WTC11 (cell line): ENCODE measurements around the gene DENND2C. TPM values are rescaled to one million over a fixed set of nuclear protein-coding genes. Genes with fewer than 3 reads are reported as not detected.

ENCODE experiments used
- ATAC-seq: fragments of 200-7000 bp; cut with Tn5 transposase; 2 replicates; pipeline ENCODE4 v1.10.0; 2021; ENCODE audit warnings: mild to moderate bottlenecking, moderate library complexity
- CTCF ChIA-PET: fragments of 300-600 bp; sonication (Branson Sonifier 250); formaldehyde crosslinking; loops from one replicate; lab custom pipeline; 2021; ENCODE audit warnings: antibody characterized with exemption; lab: Charles Lee
- POLR2A ChIA-PET: fragments of 350-600 bp; sonication (Branson Sonifier 250); formaldehyde crosslinking; loops from one replicate; lab custom pipeline; 2021; ENCODE audit warnings: antibody characterized with exemption; lab: Charles Lee
- DNase-seq: peaks from one replicate; pipeline ENCODE4 v3.0.0; 2021; ENCODE audit warnings: low spot score
- H3K27ac Mint-ChIP-seq: 2 replicates; pipeline ENCODE4 v1.8.0; 2021; ENCODE audit warnings: mixed read lengths
- H3K27me3 Mint-ChIP-seq: 2 replicates; pipeline ENCODE4 v1.8.0; 2021; ENCODE audit warnings: low read depth, mild to moderate bottlenecking, moderate library complexity, mixed read lengths
- H3K36me3 Mint-ChIP-seq: 2 replicates; pipeline ENCODE4 v1.8.0; 2021; ENCODE audit warnings: mixed read lengths
- H3K4me1 Mint-ChIP-seq: 2 replicates; pipeline ENCODE4 v1.8.0; 2022; ENCODE audit warnings: mixed read lengths
- H3K4me3 Mint-ChIP-seq: 2 replicates; pipeline ENCODE4 v1.8.0; 2021; ENCODE audit warnings: mild to moderate bottlenecking, moderate library complexity, mixed read lengths
- H3K9me3 Mint-ChIP-seq: 2 replicates; pipeline ENCODE4 v1.8.0; 2021; ENCODE audit warnings: mixed read lengths
- ATF1 ChIP-seq: sonication (generic); formaldehyde crosslinking; IDR thresholded peaks from 2 replicates; pipeline ENCODE4 v1.8.1; 2023; ENCODE audit warnings: mild to moderate bottlenecking, moderate library complexity, missing genetic modification reagents
- CREM ChIP-seq: sonication (generic); formaldehyde crosslinking; IDR thresholded peaks from 2 replicates; pipeline ENCODE4 v1.8.1; 2022; ENCODE audit warnings: mild to moderate bottlenecking, missing genetic modification reagents, moderate library complexity
- ERG ChIP-seq: fragments of 250-450 bp; sonication (Bioruptor Pico); IDR thresholded peaks from 2 replicates; pipeline ENCODE4 v1.8.0; 2021; ENCODE audit warnings: mild to moderate bottlenecking
- ETV6 ChIP-seq: sonication (generic); formaldehyde crosslinking; IDR thresholded peaks from 2 replicates; pipeline ENCODE4 v1.8.1; 2022; ENCODE audit warnings: mild to moderate bottlenecking, missing genetic modification reagents
- HMGA2 ChIP-seq: fragments of 250-450 bp; sonication (Bioruptor Pico); IDR thresholded peaks from 2 replicates; pipeline ENCODE4 v1.4.0; 2021; ENCODE audit warnings: mild to moderate bottlenecking, moderate library complexity
- JUN ChIP-seq: sonication (generic); formaldehyde crosslinking; IDR thresholded peaks from 2 replicates; pipeline ENCODE4 v1.8.0; 2023; ENCODE audit warnings: mild to moderate bottlenecking, missing genetic modification reagents
- KAT7 ChIP-seq: sonication (generic); formaldehyde crosslinking; IDR thresholded peaks from 2 replicates; pipeline ENCODE4 v1.8.1; 2023; ENCODE audit warnings: missing genetic modification reagents, mild to moderate bottlenecking, borderline replicate concordance
- SOX15 ChIP-seq: fragments of 250-450 bp; sonication (Bioruptor Pico); IDR thresholded peaks from 2 replicates; pipeline ENCODE4 v1.9.0; 2021; ENCODE audit warnings: mild to moderate bottlenecking
- TCF7 ChIP-seq: sonication (generic); formaldehyde crosslinking; IDR thresholded peaks from 2 replicates; pipeline ENCODE4 v1.8.0; 2022; ENCODE audit warnings: mild to moderate bottlenecking, low read depth, missing genetic modification reagents, moderate library complexity
- TEAD1 ChIP-seq: sonication (generic); formaldehyde crosslinking; IDR thresholded peaks from 2 replicates; pipeline ENCODE4 v1.8.0; 2022; ENCODE audit warnings: mild to moderate bottlenecking, missing genetic modification reagents
- ZBTB21 ChIP-seq: sonication (generic); formaldehyde crosslinking; IDR thresholded peaks from 2 replicates; pipeline ENCODE4 v1.8.1; 2023; ENCODE audit warnings: mild to moderate bottlenecking, missing genetic modification reagents, borderline replicate concordance
- ZBTB43 ChIP-seq: sonication (generic); formaldehyde crosslinking; IDR thresholded peaks from 2 replicates; pipeline ENCODE4 v1.8.1; 2023; ENCODE audit warnings: mild to moderate bottlenecking, missing genetic modification reagents
- ZMAT4 ChIP-seq: fragments of 250-450 bp; sonication (Bioruptor Pico); IDR thresholded peaks from 2 replicates; pipeline ENCODE4 v1.9.0; 2021; ENCODE audit warnings: mild to moderate bottlenecking
- ZNF121 ChIP-seq: sonication (generic); formaldehyde crosslinking; IDR thresholded peaks from 2 replicates; pipeline ENCODE4 v1.8.0; 2023; ENCODE audit warnings: missing genetic modification reagents
- ZNF138 ChIP-seq: sonication (generic); formaldehyde crosslinking; conservative IDR thresholded peaks from 2 replicates; pipeline ENCODE4 v1.8.1; 2022; ENCODE audit warnings: mild to moderate bottlenecking, moderate library complexity, missing genetic modification reagents
- ZNF263 ChIP-seq: sonication (generic); formaldehyde crosslinking; IDR thresholded peaks from 2 replicates; pipeline ENCODE4 v1.8.1; 2022; ENCODE audit warnings: low read depth, mild to moderate bottlenecking, moderate library complexity, missing genetic modification reagents
- ZNF416 ChIP-seq: fragments of 250-450 bp; sonication (Bioruptor Pico); IDR thresholded peaks from 2 replicates; pipeline ENCODE4 v1.9.0; 2021; ENCODE audit warnings: mild to moderate bottlenecking, inconsistent platforms
- ZNF671 ChIP-seq: fragments of 250-450 bp; sonication (Bioruptor Pico); IDR thresholded peaks from 2 replicates; pipeline ENCODE4 v1.8.0; 2021; ENCODE audit warnings: mild to moderate bottlenecking
- total RNA-seq: library from RNA; stranded (reverse); gene quantifications from 3 replicates; pipeline ENCODE4 v1.2.3, GENCODE V29; 2021
- TF ChIP-seq, protein P1 (sequence below): sonication (generic); formaldehyde crosslinking; IDR thresholded peaks from 2 replicates; pipeline ENCODE4 v1.8.1; 2023; ENCODE audit warnings: mild to moderate bottlenecking, missing genetic modification reagents, moderate library complexity
- TF ChIP-seq, protein P2 (sequence below): sonication (generic); formaldehyde crosslinking; IDR thresholded peaks from 2 replicates; pipeline ENCODE4 v1.8.0; 2023; ENCODE audit warnings: mild to moderate bottlenecking, missing genetic modification reagents
- TF ChIP-seq, protein P3 (sequence below): sonication (generic); formaldehyde crosslinking; IDR thresholded peaks from 2 replicates; pipeline ENCODE4 v1.8.1; 2023; ENCODE audit warnings: mild to moderate bottlenecking, missing genetic modification reagents, moderate library complexity
- TF ChIP-seq, protein P4 (sequence below): fragments of 250-450 bp; sonication (Bioruptor Pico); IDR thresholded peaks from 2 replicates; pipeline ENCODE4 v1.9.0; 2021; ENCODE audit warnings: mild to moderate bottlenecking, borderline replicate concordance

The DENND2C gene
- total RNA-seq, 1 experiment from 2014 or later = 2.9 TPM

DNA sequence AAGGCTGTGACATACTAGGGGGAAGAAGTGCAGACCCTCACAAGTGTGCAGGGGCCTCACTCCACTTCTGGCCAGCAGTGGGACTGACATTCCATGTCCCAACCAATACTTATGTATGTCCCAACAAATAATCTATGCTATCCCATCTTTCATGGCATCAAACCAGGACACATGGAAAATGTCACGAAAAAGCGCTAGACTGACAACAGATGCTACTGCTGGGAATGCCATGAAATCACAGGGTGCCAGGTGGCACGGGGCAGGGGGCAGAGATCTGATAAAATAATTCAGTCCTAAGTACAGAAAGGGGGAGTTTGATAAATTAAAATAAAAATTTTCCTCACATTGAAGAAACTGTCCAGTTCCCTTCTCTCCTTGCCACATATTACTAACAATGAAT, 60.8 kb downstream of the DENND2C start (continued):
- TF ChIP-seq ZMAT4 (CRISPR knock-in tag) (no peak), TEAD1 (CRISPR knock-in tag) (no peak)

DNA sequence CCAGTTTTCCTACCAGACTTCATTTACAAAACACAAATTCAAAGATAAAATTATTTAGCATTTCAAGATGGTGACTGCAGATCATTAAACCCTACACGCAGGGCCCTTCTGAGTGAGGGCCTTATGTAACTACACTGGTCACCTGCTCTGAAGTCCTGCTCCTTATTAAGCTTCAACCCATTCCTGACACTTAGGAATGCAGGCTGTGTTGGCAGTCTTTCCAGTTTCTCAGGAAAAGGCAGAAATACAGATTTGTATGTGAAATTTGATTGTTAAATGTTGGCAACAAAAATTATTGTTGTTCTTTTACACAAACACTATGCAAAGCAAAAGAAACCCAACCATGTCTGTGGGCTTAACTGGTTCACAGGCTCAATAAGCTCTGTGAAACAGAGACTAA, 62.6 kb downstream of the DENND2C start:
- CTCF ChIA-PET = no interaction called here
- no peak overlapping the region for H3K27ac Mint-ChIP-seq
- H3K27me3 Mint-ChIP-seq = no peaks in the 10 kb centered on the region; the same call in 1 of the 2 replicates
- H3K36me3 Mint-ChIP-seq = no peaks in the 10 kb centered on the region
- TF ChIP-seq, protein P1, sequence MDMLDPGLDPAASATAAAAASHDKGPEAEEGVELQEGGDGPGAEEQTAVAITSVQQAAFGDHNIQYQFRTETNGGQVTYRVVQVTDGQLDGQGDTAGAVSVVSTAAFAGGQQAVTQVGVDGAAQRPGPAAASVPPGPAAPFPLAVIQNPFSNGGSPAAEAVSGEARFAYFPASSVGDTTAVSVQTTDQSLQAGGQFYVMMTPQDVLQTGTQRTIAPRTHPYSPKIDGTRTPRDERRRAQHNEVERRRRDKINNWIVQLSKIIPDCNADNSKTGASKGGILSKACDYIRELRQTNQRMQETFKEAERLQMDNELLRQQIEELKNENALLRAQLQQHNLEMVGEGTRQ (CRISPR knock-in tag) = no peak
- TF ChIP-seq ZNF416 (no peak), ZNF671 (CRISPR knock-in tag) (no peak), TCF7 (no peak), ZNF121 (CRISPR knock-in tag) (no peak), ERG (CRISPR knock-in tag) (no peak), ATF1 (CRISPR knock-in tag) (no peak), ZNF263 (CRISPR knock-in tag) (no peak), ZNF138 (CRISPR knock-in tag) (no peak), HMGA2 (no peak)
- TF ChIP-seq, protein P2, sequence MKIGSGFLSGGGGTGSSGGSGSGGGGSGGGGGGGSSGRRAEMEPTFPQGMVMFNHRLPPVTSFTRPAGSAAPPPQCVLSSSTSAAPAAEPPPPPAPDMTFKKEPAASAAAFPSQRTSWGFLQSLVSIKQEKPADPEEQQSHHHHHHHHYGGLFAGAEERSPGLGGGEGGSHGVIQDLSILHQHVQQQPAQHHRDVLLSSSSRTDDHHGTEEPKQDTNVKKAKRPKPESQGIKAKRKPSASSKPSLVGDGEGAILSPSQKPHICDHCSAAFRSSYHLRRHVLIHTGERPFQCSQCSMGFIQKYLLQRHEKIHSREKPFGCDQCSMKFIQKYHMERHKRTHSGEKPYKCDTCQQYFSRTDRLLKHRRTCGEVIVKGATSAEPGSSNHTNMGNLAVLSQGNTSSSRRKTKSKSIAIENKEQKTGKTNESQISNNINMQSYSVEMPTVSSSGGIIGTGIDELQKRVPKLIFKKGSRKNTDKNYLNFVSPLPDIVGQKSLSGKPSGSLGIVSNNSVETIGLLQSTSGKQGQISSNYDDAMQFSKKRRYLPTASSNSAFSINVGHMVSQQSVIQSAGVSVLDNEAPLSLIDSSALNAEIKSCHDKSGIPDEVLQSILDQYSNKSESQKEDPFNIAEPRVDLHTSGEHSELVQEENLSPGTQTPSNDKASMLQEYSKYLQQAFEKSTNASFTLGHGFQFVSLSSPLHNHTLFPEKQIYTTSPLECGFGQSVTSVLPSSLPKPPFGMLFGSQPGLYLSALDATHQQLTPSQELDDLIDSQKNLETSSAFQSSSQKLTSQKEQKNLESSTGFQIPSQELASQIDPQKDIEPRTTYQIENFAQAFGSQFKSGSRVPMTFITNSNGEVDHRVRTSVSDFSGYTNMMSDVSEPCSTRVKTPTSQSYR = no peak
- TF ChIP-seq, protein P3, sequence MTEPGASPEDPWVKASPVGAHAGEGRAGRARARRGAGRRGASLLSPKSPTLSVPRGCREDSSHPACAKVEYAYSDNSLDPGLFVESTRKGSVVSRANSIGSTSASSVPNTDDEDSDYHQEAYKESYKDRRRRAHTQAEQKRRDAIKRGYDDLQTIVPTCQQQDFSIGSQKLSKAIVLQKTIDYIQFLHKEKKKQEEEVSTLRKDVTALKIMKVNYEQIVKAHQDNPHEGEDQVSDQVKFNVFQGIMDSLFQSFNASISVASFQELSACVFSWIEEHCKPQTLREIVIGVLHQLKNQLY (CRISPR knock-in tag) = no peak
- H3K4me3 Mint-ChIP-seq = no peak overlapping the region
- H3K9me3 Mint-ChIP-seq = no peaks in the 10 kb centered on the region
- POLR2A ChIA-PET = no interaction called here
- H3K4me1 Mint-ChIP-seq = no peaks in the 10 kb centered on the region
- ATAC-seq (no peak), DNase-seq (no peak)

DNA sequence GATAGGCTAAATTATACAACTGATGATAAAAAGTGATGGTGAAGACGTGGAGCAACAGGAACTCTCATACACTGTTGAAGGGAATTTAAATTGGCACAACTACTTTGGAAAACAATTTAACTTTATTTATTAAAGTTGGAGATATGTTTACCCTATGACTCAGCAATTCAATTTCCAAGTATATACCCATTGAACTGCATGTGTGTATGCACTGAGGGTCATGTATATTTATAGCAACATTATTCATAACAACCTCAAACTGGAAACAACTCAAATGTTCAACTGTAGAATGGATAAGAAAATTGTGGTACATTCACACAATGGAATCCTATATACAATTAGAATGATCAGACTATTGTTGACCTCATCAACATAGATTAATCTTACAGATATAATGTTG, 71.9 kb downstream of the DENND2C start:
- CTCF ChIA-PET = no interaction called here
- TF ChIP-seq, protein P4, sequence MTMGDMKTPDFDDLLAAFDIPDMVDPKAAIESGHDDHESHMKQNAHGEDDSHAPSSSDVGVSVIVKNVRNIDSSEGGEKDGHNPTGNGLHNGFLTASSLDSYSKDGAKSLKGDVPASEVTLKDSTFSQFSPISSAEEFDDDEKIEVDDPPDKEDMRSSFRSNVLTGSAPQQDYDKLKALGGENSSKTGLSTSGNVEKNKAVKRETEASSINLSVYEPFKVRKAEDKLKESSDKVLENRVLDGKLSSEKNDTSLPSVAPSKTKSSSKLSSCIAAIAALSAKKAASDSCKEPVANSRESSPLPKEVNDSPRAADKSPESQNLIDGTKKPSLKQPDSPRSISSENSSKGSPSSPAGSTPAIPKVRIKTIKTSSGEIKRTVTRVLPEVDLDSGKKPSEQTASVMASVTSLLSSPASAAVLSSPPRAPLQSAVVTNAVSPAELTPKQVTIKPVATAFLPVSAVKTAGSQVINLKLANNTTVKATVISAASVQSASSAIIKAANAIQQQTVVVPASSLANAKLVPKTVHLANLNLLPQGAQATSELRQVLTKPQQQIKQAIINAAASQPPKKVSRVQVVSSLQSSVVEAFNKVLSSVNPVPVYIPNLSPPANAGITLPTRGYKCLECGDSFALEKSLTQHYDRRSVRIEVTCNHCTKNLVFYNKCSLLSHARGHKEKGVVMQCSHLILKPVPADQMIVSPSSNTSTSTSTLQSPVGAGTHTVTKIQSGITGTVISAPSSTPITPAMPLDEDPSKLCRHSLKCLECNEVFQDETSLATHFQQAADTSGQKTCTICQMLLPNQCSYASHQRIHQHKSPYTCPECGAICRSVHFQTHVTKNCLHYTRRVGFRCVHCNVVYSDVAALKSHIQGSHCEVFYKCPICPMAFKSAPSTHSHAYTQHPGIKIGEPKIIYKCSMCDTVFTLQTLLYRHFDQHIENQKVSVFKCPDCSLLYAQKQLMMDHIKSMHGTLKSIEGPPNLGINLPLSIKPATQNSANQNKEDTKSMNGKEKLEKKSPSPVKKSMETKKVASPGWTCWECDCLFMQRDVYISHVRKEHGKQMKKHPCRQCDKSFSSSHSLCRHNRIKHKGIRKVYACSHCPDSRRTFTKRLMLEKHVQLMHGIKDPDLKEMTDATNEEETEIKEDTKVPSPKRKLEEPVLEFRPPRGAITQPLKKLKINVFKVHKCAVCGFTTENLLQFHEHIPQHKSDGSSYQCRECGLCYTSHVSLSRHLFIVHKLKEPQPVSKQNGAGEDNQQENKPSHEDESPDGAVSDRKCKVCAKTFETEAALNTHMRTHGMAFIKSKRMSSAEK (CRISPR knock-in tag) = no peak
- no peak for TF ChIP-seq ZNF138 (CRISPR knock-in tag)
- TF ChIP-seq CREM (CRISPR knock-in tag) = no peak
- no peak for TF ChIP-seq KAT7 (CRISPR knock-in tag)
- no peak for TF ChIP-seq JUN (CRISPR knock-in tag)
- TF ChIP-seq SOX15 (CRISPR knock-in tag) = no peak
- TF ChIP-seq ZBTB21 (CRISPR knock-in tag) = no peak
- no peak for TF ChIP-seq ETV6 (CRISPR knock-in tag)
- TF ChIP-seq ZBTB43 (CRISPR knock-in tag) = no peak
- DNase-seq (no peak), ATAC-seq (no peak)
- Mint-ChIP-seq H3K4me1 (no peaks in the 10 kb centered on the region), H3K4me3 (no peak overlapping the region), H3K27ac (no peak overlapping the region), H3K27me3 (no peaks in the 10 kb centered on the region), H3K9me3 (peaks cover 7% of the 10 kb centered on the region), H3K36me3 (no peaks in the 10 kb centered on the region; the same call in 1 of the 2 replicates)
- POLR2A ChIA-PET = no interaction called here
